Brain microvascular endothelial cell (primary cell): Measurements from ENCODE around the gene ZBTB16.
A peak's percentile ranks its signal among the peaks of the same experiment; 100 is the strongest.

Experiments used
- DNase-seq: peaks from one replicate; pipeline ENCODE4 v3.0.0-alpha.2; 2020
- H3K27ac ChIP-seq: fragments of 250-450 bp; sonication (Bioruptor Pico); 2 replicates; pipeline ENCODE4 v1.5.1; 2020; ENCODE audit warnings: mild to moderate bottlenecking, moderate library complexity
- H3K27me3 ChIP-seq: fragments of 250-450 bp; sonication (Bioruptor Pico); replicated peaks from 2 replicates; pipeline ENCODE4 v1.5.1; 2020; ENCODE audit warnings: mild to moderate bottlenecking
- H3K36me3 ChIP-seq: fragments of 250-450 bp; sonication (Bioruptor Pico); replicated peaks from 2 replicates; pipeline ENCODE4 v1.5.1; 2020; ENCODE audit warnings: mild to moderate bottlenecking
- H3K4me3 ChIP-seq: 2 replicates; pipeline ENCODE4 v1.5.1; 2011; ENCODE audit warnings: low read depth, mild to moderate bottlenecking, control low read depth, low read length, moderate library complexity
- in situ Hi-C: cut with HindIII; loops from 2 replicates; pipeline ENCODE4 v1.10.0; 2017; ENCODE audit warnings: low sequenced_read_pairs, low pct_ligation_motif_present
- TF ChIP-seq, protein P1 (sequence below): IDR thresholded peaks from 2 replicates; pipeline ENCODE4 v1.5.1; 2011; ENCODE audit warnings: low read depth, mild to moderate bottlenecking, moderate library complexity, low read length, control low read depth, inconsistent platforms; ENCODE audit errors: missing control alignments

ZBTB16 gene

DNA sequence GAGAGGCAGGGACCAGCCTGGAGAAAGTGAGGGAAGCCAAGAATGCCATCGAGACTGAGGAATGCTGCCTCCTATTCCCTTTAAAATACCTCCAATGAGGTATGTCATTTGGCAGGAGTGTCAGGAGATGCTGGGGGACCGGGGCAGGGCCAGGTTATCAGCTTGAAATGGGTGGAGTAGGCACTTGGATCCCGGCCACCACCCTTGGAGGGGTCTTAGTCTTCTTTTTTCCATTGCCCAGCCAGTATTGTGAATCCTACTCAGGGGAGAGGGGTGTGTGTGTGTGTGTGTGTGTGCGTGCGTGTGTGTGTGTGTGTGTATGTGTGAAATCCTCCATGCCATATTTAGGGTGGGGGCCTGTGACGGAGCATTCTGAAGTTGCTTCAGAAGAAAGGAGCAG, 116.2 kb downstream of the ZBTB16 start:
- H3K4me3 ChIP-seq, result no peak overlapping the region
- in situ Hi-C loops, result no loop called here
- no peak for DNase-seq
- TF ChIP-seq, protein P1, sequence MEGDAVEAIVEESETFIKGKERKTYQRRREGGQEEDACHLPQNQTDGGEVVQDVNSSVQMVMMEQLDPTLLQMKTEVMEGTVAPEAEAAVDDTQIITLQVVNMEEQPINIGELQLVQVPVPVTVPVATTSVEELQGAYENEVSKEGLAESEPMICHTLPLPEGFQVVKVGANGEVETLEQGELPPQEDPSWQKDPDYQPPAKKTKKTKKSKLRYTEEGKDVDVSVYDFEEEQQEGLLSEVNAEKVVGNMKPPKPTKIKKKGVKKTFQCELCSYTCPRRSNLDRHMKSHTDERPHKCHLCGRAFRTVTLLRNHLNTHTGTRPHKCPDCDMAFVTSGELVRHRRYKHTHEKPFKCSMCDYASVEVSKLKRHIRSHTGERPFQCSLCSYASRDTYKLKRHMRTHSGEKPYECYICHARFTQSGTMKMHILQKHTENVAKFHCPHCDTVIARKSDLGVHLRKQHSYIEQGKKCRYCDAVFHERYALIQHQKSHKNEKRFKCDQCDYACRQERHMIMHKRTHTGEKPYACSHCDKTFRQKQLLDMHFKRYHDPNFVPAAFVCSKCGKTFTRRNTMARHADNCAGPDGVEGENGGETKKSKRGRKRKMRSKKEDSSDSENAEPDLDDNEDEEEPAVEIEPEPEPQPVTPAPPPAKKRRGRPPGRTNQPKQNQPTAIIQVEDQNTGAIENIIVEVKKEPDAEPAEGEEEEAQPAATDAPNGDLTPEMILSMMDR, result no peak
- no peaks in the 10 kb centered on the region for H3K36me3 ChIP-seq
- peaks cover 52% of the 10 kb centered on the region for H3K27me3 ChIP-seq
- no peak overlapping the region for H3K27ac ChIP-seq

DNA sequence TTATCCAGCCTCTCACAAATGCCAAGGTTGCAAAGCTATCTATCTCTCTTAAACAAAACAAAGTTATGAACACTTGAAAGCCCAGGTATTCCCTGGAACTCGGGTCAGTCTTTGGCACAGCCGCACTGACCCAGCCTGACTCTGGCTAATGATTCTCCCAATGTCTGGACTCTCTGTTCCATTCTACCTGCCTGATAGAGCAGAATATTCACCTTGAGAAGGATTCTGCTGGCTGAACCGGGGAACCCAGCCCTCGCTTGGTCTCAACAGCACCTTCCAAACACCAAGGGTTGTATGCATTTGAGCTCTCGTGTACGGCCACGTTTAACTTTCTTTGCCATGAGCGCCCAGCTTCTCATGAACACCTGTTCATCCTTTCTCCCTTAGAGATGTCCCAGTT, 116.8 kb downstream of the ZBTB16 start:
- in situ Hi-C loops, result no loop called here
- TF ChIP-seq, protein P1, result no peak
- DNase-seq, result no peak
- H3K4me3 ChIP-seq, result no peak overlapping the region
- H3K27me3 ChIP-seq, result peaks cover 49% of the 10 kb centered on the region
- no peak overlapping the region for H3K27ac ChIP-seq
- no peaks in the 10 kb centered on the region for H3K36me3 ChIP-seq

- no peak overlapping the region for H3K27ac ChIP-seq
- H3K27me3 ChIP-seq, result peaks cover 35% of the 10 kb centered on the region
- H3K4me3 ChIP-seq, result no peak overlapping the region
- DNase-seq, result no peak
- TF ChIP-seq, protein P1, result no peak
- H3K36me3 ChIP-seq, result no peaks in the 10 kb centered on the region
- in situ Hi-C loops, result no loop called here
Observed at GRCh38 chr11:114178656-114179055, 119.1 kb downstream of the ZBTB16 start.

DNA sequence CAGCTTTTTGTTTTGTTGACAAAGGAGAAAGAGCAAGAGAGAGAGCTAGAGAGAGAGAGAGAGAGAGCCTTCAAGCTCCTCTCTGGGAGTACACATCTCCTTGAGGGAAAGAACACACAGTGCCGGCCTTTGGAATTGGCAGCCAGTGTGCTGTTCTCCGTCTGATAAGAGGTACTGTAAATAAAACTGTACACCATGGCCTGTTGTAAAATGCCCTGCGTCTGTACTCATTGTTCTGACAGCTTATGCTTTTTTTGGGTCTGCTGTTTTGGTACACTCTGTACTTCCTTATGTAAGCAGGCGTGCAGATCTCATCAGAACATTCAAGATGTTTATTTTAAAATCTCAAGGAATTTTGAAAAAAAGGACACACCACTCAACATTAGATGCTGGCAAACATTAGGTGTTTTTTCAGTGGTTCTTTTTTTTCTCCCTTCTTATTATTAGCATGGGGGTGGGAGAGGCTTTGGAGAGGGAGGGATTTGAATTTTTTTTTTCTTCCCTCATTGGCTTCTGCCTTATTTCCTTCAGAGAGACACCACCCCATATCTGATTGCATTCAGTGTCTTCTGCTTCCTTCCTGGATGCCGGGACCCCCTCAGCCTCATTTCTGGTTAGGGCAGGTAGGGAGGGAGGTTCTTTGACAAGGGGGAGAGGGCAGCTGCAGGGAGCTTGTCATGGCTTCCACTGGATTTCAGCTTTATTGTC, 119.9 kb downstream of the ZBTB16 start:
- peak overlapping the region; percentile 20 for H3K4me3 ChIP-seq
- no peak overlapping the region for H3K27ac ChIP-seq
- no peaks in the 10 kb centered on the region for H3K36me3 ChIP-seq
- in situ Hi-C loops, result no loop called here
- TF ChIP-seq, protein P1, result no peak
- peak; percentile 68 for DNase-seq
- peaks cover 35% of the 10 kb centered on the region for H3K27me3 ChIP-seq

- Histone ChIP-seq H3K27me3 (peaks cover 31% of the 10 kb centered on the region), H3K36me3 (no peaks in the 10 kb centered on the region), H3K4me3 (no peak overlapping the region), H3K27ac (no peak overlapping the region)
- in situ Hi-C loops, result no loop called here
- no peak for DNase-seq
- TF ChIP-seq, protein P1, result peak; percentile 68
Observed at GRCh38 chr11:114180301-114181055, 121.0 kb downstream of the ZBTB16 start.
